ENCODE results near the gene CXCL13.
A peak's percentile ranks its signal among the peaks of the same experiment; 100 is the strongest.

CXCL13 gene

DNA sequence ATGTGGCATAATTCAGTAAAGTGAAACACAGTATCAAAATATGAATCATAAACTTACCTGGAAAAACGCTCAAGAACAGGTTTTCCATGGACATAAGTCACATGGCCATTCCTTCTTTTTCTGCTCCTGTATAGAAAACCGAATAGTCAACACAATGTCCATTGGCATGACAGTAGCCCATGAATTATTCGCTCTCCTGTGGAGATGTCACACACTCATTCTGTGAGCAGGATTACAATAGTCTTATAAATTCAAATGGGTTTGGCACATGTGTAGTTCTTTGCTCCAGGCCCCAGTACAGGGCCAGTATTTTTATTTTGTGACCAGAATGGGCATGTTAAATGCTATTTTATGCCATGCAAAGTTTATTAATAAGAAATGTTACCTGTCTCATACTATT, 15.1 kb upstream of the CXCL13 start:
- Histone ChIP-seq H3K4me3 (no peak overlapping the region), H3K9me3 (no peaks in the 10 kb centered on the region), H3K36me3 (replicated peaks) (no peaks in the 10 kb centered on the region), H3K4me1 (no peaks in the 10 kb centered on the region), H3K27me3 (ENCODE audit: low read depth) (0 out of 2 replicates have a peak, but pooled peaks cover 3% of the 10 kb centered on the region)
- DNase-seq (ENCODE audit: low spot score in 2 of 2) = no peak
- in situ Hi-C loops (cut with MboI; ENCODE audit: low sequenced_read_pairs) = no loop called here

GRCh38 chr4:77591532-77591931, 14.1 kb upstream of the CXCL13 start:
- Histone ChIP-seq H3K27me3 (ENCODE audit: low read depth) (0 out of 2 replicates have a peak, but pooled peaks cover 3% of the 10 kb centered on the region), H3K4me1 (no peaks in the 10 kb centered on the region), H3K9me3 (no peaks in the 10 kb centered on the region), H3K4me3 (no peak overlapping the region), H3K36me3 (replicated peaks) (no peaks in the 10 kb centered on the region)
- in situ Hi-C loops (cut with MboI; ENCODE audit: low sequenced_read_pairs) = no loop called here
- no peak for DNase-seq (ENCODE audit: low spot score in 2 of 2)

- DNase-seq (ENCODE audit: low spot score in 2 of 2) = no peak
- no peak overlapping the region for H3K4me3 ChIP-seq
- H3K27me3 ChIP-seq (ENCODE audit: low read depth) = no peaks in the 10 kb centered on the region
- no peaks in the 10 kb centered on the region for H3K9me3 ChIP-seq
- H3K36me3 ChIP-seq (replicated peaks) = no peaks in the 10 kb centered on the region
- in situ Hi-C loops (cut with MboI; ENCODE audit: low sequenced_read_pairs) = no loop called here
- no peaks in the 10 kb centered on the region for H3K4me1 ChIP-seq
Observed at GRCh38 chr4:77593101-77593500, 12.5 kb upstream of the CXCL13 start.

GRCh38 chr4:77593993-77594392, 11.6 kb upstream of the CXCL13 start:
- H3K4me1 ChIP-seq = no peaks in the 10 kb centered on the region

GRCh38 chr4:77595364-77595973, 10.2 kb upstream of the CXCL13 start:
- DNase-seq (ENCODE audit: low spot score in 2 of 2) = no peak
- Histone ChIP-seq H3K4me3 (no peak overlapping the region), H3K36me3 (replicated peaks) (no peaks in the 10 kb centered on the region), H3K9me3 (no peaks in the 10 kb centered on the region), H3K27me3 (ENCODE audit: low read depth) (no peaks in the 10 kb centered on the region), H3K4me1 (no peaks in the 10 kb centered on the region)
- in situ Hi-C loops (cut with MboI; ENCODE audit: low sequenced_read_pairs) = no loop called here

More at GRCh38 chr4:77593993-77594392, 11.6 kb upstream of the CXCL13 start:
- Histone ChIP-seq H3K27me3 (ENCODE audit: low read depth) (no peaks in the 10 kb centered on the region), H3K9me3 (no peaks in the 10 kb centered on the region), H3K4me3 (no peak overlapping the region), H3K36me3 (replicated peaks) (no peaks in the 10 kb centered on the region)
- no peak for DNase-seq (ENCODE audit: low spot score in 2 of 2)
- in situ Hi-C loops (cut with MboI; ENCODE audit: low sequenced_read_pairs) = no loop called here

DNA sequence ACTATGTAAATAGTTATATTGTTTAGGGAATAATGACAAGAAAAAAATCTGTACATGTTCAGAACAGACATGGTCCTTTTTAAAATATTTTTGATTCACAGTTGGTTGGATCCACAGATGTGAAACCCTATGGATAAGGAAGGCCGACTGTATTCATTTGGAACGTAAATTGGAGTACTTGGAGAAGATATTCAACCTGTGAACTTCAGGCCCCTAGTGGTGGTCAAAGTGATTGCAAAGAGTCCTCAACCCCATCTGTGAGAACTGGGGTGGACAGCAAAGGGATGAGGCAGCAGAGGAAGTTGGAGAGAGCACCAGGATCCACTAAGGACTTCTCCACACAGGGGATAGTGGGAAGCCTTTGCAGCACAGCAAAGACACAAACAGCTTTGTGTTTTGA, 6.2 kb upstream of the CXCL13 start:
- in situ Hi-C loops (cut with MboI; ENCODE audit: low sequenced_read_pairs) = no loop called here
- DNase-seq (ENCODE audit: low spot score in 2 of 2) = peak; percentile 22 to 44

DNA sequence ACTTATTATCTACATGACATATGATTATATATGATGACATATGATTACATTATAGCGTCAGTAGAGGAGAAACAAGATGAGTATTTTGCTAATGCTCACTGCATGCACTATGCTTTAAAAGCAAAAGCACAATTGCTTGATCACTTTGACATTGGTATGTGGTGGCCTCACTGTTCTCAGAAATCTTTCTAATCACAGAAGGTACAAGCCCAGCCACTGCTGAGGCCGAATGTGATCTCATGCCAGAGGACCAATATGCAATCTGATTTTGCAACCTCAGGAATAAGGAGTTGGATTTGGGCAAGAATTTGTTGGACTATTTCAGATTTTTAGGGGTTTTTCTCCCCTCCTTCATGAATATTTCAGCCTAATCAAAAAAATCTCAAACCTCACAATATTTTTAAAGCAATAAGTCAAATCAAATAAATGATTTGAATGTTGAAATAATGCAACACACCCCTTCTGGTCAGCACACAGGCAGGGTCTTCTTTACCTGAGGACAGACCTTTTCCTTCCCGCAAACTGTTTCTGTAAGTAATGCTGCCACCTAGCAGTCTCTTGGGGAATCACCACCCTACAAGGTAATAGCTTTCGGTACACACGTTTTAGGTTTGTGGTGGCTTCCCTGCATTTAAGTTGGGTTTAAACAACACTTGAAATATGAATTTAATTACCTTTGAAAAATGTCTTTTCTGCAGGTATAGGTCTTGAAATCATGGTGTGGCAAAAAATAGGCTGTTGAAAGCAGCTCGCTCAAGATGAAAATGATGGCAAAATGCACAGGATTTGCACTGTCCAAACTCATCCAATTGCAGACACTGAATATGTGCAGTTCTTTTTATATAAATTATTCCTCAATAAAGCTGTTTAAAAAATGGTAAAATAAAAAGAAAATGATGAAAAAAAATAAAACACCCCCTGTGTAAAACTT, 4.8 kb upstream of the CXCL13 start:
- DNase-seq (ENCODE audit: low spot score in 2 of 2) = peak; percentile 35 to 37

More for the DNA sequence above, 6.2 kb upstream of the CXCL13 start:
- Histone ChIP-seq H3K4me1 (no peaks in the 10 kb centered on the region), H3K9me3 (no peaks in the 10 kb centered on the region), H3K4me3 (no peak overlapping the region), H3K36me3 (replicated peaks) (no peaks in the 10 kb centered on the region), H3K27me3 (ENCODE audit: low read depth) (peaks cover 20% of the 10 kb centered on the region)

GRCh38 chr4:77601614-77602187, 3.9 kb upstream of the CXCL13 start:
- no peak for DNase-seq (ENCODE audit: low spot score in 2 of 2)
- Histone ChIP-seq H3K9me3 (no peaks in the 10 kb centered on the region), H3K4me3 (no peak overlapping the region), H3K36me3 (replicated peaks) (no peaks in the 10 kb centered on the region), H3K4me1 (no peaks in the 10 kb centered on the region), H3K27me3 (ENCODE audit: low read depth) (peaks cover 20% of the 10 kb centered on the region)
- in situ Hi-C loops (cut with MboI; ENCODE audit: low sequenced_read_pairs) = loop anchor here (10.0 kb wide), 1 partner anchor 227 kb away; no protein-coding TSS in a partner anchor

More for the DNA sequence above, 4.8 kb upstream of the CXCL13 start:
- H3K27me3 ChIP-seq (ENCODE audit: low read depth) = peaks cover 20% of the 10 kb centered on the region
- no peaks in the 10 kb centered on the region for H3K9me3 ChIP-seq
- in situ Hi-C loops (cut with MboI; ENCODE audit: low sequenced_read_pairs) = loop anchor here (10.0 kb wide), 1 partner anchor 226 kb away; no protein-coding TSS in a partner anchor
- H3K36me3 ChIP-seq (replicated peaks) = no peaks in the 10 kb centered on the region
- no peak overlapping the region for H3K4me3 ChIP-seq
- no peaks in the 10 kb centered on the region for H3K4me1 ChIP-seq

DNA sequence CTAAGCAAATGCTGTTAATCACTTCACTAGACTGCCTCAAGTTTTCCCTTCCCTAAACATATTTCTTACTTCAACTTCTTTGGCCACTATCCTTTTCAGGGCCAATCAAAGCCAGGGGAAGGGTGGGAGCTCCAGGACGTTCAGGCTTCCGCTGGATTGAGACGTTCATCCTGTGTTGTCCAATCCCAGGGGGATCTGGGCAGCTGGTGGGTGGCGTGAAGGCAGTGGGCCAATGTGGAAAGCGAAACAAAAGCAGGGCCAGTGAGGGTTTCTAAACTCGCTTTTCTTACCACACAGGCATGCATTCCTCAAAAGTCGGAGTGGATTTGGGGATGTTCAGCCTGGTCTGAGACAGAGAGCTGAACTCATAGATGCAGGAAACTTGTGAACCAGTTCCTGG, 7.6 kb downstream of the CXCL13 start:
- in situ Hi-C loops (cut with MboI; ENCODE audit: low sequenced_read_pairs) = no loop called here
- Histone ChIP-seq H3K4me3 (no peak overlapping the region), H3K36me3 (replicated peaks) (no peaks in the 10 kb centered on the region), H3K4me1 (no peaks in the 10 kb centered on the region), H3K27me3 (ENCODE audit: low read depth) (peaks cover 16% of the 10 kb centered on the region), H3K9me3 (no peaks in the 10 kb centered on the region)
- no peak for DNase-seq (ENCODE audit: low spot score in 2 of 2)

GRCh38 chr4:77615153-77615552, 9.5 kb downstream of the CXCL13 start:
- Histone ChIP-seq H3K36me3 (replicated peaks) (no peaks in the 10 kb centered on the region), H3K27me3 (ENCODE audit: low read depth) (peaks cover 22% of the 10 kb centered on the region), H3K9me3 (no peaks in the 10 kb centered on the region), H3K4me1 (no peaks in the 10 kb centered on the region), H3K4me3 (no peak overlapping the region)
- in situ Hi-C loops (cut with MboI; ENCODE audit: low sequenced_read_pairs) = no loop called here
- no peak for DNase-seq (ENCODE audit: low spot score in 2 of 2)

DNA sequence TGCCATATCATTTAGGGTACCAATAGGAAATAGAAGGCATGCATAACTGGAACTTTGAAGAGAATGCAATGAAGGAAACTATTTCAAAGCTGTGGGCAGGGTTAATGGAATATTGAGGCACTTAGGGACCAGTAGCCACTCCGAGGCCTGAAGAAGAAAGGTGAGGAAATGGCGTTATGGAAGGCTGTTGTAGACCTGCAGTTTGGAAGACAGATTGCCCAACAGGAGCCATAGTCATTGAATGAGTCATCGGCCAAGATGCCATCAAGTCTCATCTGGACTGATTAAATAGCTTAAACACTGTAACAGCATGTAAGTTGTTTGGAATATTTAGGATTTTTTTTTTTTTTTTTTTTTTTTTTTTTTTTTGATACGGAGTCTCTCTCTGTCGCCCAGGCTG, 11.6 kb downstream of the CXCL13 start:
- Histone ChIP-seq H3K4me1 (no peaks in the 10 kb centered on the region), H3K9me3 (no peaks in the 10 kb centered on the region), H3K4me3 (no peak overlapping the region), H3K36me3 (replicated peaks) (no peaks in the 10 kb centered on the region), H3K27me3 (ENCODE audit: low read depth) (peaks cover 35% of the 10 kb centered on the region)
- in situ Hi-C loops (cut with MboI; ENCODE audit: low sequenced_read_pairs) = no loop called here
- no peak for DNase-seq (ENCODE audit: low spot score in 2 of 2)

DNA sequence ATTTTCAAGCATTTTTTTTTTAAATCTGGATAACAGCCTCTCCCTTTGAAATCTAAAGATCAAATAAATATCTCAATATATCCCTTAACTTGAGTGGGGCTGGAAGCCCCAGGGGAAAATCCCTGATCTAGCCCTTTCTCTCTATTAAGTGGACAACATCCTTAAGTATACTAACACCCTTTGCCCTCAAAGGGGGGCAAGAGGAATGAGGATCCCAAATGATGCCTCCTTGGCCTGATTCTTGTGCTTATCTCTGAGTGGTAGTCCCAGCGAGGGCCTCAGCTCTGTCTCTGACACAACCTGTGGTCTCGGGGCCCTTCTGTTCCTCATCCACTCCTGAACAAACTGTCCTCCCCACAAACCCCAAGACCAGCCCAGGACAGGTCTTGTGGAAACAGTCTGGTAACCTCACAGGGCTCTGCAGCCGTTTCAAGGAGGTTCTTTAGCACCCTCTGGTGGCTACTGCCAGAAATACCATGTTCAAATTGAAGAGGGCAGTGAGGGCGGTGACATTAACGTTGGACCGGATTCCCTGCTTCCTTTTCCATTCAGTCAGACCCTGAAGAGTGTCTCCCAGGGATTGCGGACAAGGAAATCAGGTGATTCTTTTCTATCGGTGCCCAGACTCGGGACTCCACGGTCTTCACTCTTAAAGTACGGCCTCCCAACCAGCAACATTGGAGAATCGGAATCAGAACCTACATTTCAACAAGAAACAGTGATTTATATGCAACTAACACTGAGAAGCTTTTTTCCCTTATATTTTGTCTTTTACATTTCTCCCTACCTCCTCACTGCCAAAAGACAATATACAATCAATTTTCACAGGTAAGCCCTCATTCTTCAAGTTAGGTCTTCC, 13.0 kb downstream of the CXCL13 start:
- peaks cover 31% of the 10 kb centered on the region for H3K27me3 ChIP-seq (ENCODE audit: low read depth)
- no peaks in the 10 kb centered on the region for H3K4me1 ChIP-seq
- no peaks in the 10 kb centered on the region for H3K36me3 ChIP-seq (replicated peaks)
- peak; percentile 63 to 77 for DNase-seq (ENCODE audit: low spot score in 2 of 2)
- H3K9me3 ChIP-seq = no peaks in the 10 kb centered on the region
- H3K4me3 ChIP-seq = no peak overlapping the region
- in situ Hi-C loops (cut with MboI; ENCODE audit: low sequenced_read_pairs) = no loop called here

GRCh38 chr4:77619408-77619807, 13.8 kb downstream of the CXCL13 start:
- no peaks in the 10 kb centered on the region for H3K4me1 ChIP-seq
- no peak for DNase-seq (ENCODE audit: low spot score in 2 of 2)
- H3K27me3 ChIP-seq (ENCODE audit: low read depth) = peaks cover 31% of the 10 kb centered on the region
- no peaks in the 10 kb centered on the region for H3K9me3 ChIP-seq
- in situ Hi-C loops (cut with MboI; ENCODE audit: low sequenced_read_pairs) = no loop called here
- H3K4me3 ChIP-seq = no peak overlapping the region
- H3K36me3 ChIP-seq (replicated peaks) = no peaks in the 10 kb centered on the region
